Cardiac muscle cell (in vitro differentiated cells and primary cell): ENCODE data around the gene GGA3. TPM values are rescaled to one million over a fixed set of nuclear protein-coding genes. Genes with fewer than 3 reads are reported as not detected.

ENCODE experiments used
- DNase-seq, 2 donors: peaks; one replicate each; pipeline versions ENCODE4 v3.0.0 to v3.0.0-alpha.2; 2010 to 2017; ENCODE audit warnings: low read depth in 1 of 2, low spot score in 1 of 2
- H3K27ac ChIP-seq: fragments of 200-600 bp; sonication (generic); 2 replicates; pipeline ENCODE4 v1.5.1; 2016
- H3K27me3 ChIP-seq: fragments of 200-600 bp; sonication (generic); 2 replicates; pipeline ENCODE4 v1.6.0; 2016; ENCODE audit warnings: control low read depth
- H3K36me3 ChIP-seq: fragments of 200-600 bp; sonication (generic); 2 replicates; pipeline ENCODE4 v1.5.1; 2016; ENCODE audit warnings: control low read depth
- H3K4me1 ChIP-seq: fragments of 200-600 bp; sonication (generic); 2 replicates; pipeline ENCODE4 v1.8.1; 2017; ENCODE audit warnings: low read depth, mild to moderate bottlenecking, mixed run types
- H3K4me3 ChIP-seq: fragments of 200-600 bp; sonication (generic); 2 replicates; pipeline ENCODE4 v1.5.1; 2016; ENCODE audit warnings: mild to moderate bottlenecking
- H3K9me3 ChIP-seq: fragments of 200-600 bp; sonication (generic); 2 replicates; pipeline ENCODE4 v1.5.1; 2017; ENCODE audit warnings: low read depth, mild to moderate bottlenecking, control low read depth
- polyA plus RNA-seq: library from polyadenylated mRNA; unstranded; fragments of >200 nt; fragmentation: Nextera tagmentation; extraction: Ambion mirVana; gene quantifications from 2 replicates; pipeline ENCODE4 v1.2.1, GENCODE V29; 2016
- total RNA-seq: library from RNA; depleted of rRNA; stranded (reverse); fragments of >200 nt; gene quantifications from 2 replicates; pipeline ENCODE4 v1.2.3, GENCODE V29; 2016
- TF ChIP-seq, protein P1 (sequence below): IDR thresholded peaks from 2 replicates; pipeline ENCODE4 v1.5.1; 2012; ENCODE audit warnings: low read depth, mild to moderate bottlenecking, low read length

The GGA3 gene
- total and polyA plus RNA-seq, 2 experiments from 2014 or later, result 25.6 to 35.3 TPM

DNA sequence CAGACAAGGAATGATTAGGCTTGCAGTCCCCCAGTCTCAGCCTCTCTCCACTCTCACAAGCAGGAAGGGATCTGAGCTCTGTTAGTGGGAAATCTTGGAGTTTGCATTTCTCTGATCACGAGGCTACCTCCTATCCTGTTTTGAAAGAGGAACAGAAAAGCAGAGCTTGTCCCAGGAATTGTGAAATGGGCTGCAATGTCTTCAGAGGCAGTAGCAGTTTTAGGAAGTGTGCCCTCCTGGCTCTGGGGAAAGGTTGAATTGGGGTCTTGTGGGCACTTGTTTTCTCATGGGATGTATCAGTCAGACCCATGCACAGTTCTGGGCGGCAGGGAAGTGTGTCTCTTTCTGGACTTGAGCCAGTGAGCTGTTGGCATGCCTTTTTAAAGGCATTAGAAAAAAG is 33.1 kb downstream of the GGA3 start:
- Histone ChIP-seq H3K27me3 (no peaks in the 10 kb centered on the region), H3K4me3 (no peak overlapping the region), H3K27ac (no peak overlapping the region), H3K36me3 (peaks cover 53% of the 10 kb centered on the region), H3K9me3 (no peaks in the 10 kb centered on the region), H3K4me1 (no peaks in the 10 kb centered on the region)
- no peak for DNase-seq
- TF ChIP-seq, protein P1, sequence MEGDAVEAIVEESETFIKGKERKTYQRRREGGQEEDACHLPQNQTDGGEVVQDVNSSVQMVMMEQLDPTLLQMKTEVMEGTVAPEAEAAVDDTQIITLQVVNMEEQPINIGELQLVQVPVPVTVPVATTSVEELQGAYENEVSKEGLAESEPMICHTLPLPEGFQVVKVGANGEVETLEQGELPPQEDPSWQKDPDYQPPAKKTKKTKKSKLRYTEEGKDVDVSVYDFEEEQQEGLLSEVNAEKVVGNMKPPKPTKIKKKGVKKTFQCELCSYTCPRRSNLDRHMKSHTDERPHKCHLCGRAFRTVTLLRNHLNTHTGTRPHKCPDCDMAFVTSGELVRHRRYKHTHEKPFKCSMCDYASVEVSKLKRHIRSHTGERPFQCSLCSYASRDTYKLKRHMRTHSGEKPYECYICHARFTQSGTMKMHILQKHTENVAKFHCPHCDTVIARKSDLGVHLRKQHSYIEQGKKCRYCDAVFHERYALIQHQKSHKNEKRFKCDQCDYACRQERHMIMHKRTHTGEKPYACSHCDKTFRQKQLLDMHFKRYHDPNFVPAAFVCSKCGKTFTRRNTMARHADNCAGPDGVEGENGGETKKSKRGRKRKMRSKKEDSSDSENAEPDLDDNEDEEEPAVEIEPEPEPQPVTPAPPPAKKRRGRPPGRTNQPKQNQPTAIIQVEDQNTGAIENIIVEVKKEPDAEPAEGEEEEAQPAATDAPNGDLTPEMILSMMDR, result no peak

DNA sequence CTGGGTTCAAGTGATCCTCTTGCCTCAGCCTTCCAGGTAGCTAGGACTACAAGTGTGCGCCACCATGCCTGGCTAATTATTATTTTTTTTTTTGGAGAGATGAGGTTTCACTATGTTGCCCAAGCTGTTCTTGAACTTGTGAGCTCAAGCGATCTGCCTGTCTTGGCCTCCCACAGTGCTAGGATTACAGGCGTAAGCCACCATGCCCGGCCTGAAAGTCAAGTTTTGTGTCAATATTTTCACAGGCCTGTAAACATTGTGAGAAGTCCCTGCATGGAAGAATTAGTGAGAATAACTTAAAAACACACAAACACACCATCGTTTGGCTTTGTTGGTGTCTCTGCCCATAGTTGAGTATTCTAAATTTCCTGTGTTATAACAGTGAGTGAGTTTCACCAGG is 33.7 kb downstream of the GGA3 start:
- no peak overlapping the region for H3K4me3 ChIP-seq
- no peak for DNase-seq
- H3K9me3 ChIP-seq, result no peaks in the 10 kb centered on the region
- TF ChIP-seq, protein P1, result no peak
- H3K27me3 ChIP-seq, result no peaks in the 10 kb centered on the region
- H3K36me3 ChIP-seq, result peaks cover 50% of the 10 kb centered on the region
- H3K4me1 ChIP-seq, result no peaks in the 10 kb centered on the region
- no peak overlapping the region for H3K27ac ChIP-seq

DNA sequence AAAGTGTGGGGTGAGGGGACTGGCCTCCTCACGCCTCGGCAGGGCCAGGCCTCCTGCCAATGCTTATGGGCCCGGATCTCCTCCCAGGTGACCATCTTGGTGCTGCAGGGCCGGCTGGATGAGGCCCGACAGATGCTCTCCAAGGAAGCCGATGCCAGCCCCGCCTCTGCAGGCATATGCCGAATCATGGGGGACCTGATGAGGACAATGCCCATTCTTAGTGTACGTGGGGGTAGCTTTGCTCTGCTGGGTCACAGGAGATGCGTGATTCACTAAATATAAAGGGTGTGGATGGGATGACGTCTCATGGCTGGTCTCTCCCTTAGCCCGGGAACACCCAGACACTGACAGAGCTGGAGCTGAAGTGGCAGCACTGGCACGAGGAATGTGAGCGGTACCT is 36.4 kb downstream of the GGA3 start:
- Histone ChIP-seq H3K4me3 (no peak overlapping the region), H3K27me3 (no peaks in the 10 kb centered on the region), H3K27ac (no peak overlapping the region), H3K36me3 (peaks cover 32% of the 10 kb centered on the region), H3K4me1 (no peaks in the 10 kb centered on the region), H3K9me3 (no peaks in the 10 kb centered on the region)
- no peak for DNase-seq
- TF ChIP-seq, protein P1, result no peak

DNA sequence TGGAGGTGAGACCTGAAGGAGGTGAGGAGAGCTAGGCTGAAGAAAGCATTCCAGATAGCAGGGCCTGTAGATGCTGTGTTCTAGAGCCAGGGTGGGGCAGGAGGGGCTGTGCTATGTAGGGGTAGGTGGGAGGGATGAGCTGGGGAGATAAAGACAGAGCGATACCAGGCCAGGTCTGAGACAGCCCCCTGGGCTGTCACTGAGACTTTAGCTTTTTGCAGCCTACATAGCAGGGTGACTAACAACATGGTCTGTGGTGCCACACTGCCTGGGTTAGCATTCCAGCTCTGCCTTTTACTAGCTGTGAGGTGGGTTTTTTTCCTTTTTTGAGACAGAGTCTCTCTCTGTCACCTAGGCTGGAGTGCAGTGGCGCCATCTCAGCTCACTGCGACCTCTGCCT is 41.6 kb downstream of the GGA3 start:
- Histone ChIP-seq H3K27me3 (no peaks in the 10 kb centered on the region), H3K36me3 (peaks cover 23% of the 10 kb centered on the region), H3K4me1 (no peaks in the 10 kb centered on the region), H3K4me3 (no peak overlapping the region), H3K9me3 (no peaks in the 10 kb centered on the region), H3K27ac (no peak overlapping the region)
- no peak for DNase-seq
- TF ChIP-seq, protein P1, result no peak

DNA sequence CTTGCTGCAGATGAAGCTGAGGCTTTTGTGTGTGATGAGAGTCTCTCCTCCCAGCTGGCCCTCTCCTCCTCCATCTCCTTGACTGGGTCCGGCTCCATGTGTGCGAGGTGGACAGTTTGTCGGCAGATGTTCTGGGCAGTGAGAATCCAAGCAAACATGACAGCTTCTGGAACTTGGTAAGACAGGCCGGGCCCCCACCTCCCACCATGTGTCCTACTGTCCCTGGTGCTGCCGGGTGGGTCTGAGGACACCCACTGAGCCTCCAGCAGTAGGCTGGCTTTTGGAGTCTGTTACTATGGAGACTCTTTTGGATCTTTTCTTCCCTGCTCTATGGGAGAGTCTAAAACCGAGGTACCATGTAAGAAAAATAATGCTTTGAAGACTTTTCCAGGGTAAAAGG is 43.3 kb downstream of the GGA3 start:
- H3K4me3 ChIP-seq, result no peak overlapping the region
- no peaks in the 10 kb centered on the region for H3K27me3 ChIP-seq
- no peak for DNase-seq
- H3K4me1 ChIP-seq, result no peaks in the 10 kb centered on the region
- TF ChIP-seq, protein P1, result no peak
- no peak overlapping the region for H3K27ac ChIP-seq
- no peaks in the 10 kb centered on the region for H3K9me3 ChIP-seq
- peaks cover 28% of the 10 kb centered on the region for H3K36me3 ChIP-seq

DNA sequence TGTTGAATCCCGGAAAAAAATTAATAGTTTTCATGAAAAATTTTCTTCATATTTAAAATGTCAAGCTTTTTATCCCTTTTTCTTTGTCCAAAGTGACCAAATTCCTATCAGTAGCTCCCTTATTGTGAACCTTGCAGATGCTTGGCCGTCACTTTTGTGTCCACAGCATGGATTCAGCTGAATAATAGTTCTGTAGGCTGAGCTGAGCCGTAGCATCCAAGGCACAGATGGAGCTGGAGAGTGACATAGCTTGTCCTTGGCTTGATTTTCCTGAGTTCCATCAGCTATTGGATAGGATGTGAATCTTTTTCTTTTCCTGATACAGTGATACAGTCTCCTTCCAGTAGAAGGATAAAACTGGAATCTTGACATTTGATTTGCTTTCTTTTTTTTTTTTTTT is 52.3 kb downstream of the GGA3 start:
- DNase-seq, result no peak
- H3K36me3 ChIP-seq, result peaks cover 29% of the 10 kb centered on the region
- peaks cover 5% of the 10 kb centered on the region for H3K4me1 ChIP-seq
- H3K4me3 ChIP-seq, result no peak overlapping the region
- no peaks in the 10 kb centered on the region for H3K9me3 ChIP-seq
- TF ChIP-seq, protein P1, result no peak
- H3K27ac ChIP-seq, result no peak overlapping the region
- no peaks in the 10 kb centered on the region for H3K27me3 ChIP-seq
